Adrenal gland (tissue), 12 donors: ENCODE measurements around the gene CCDC30. TPM values are rescaled to one million over a fixed set of nuclear protein-coding genes. Genes with fewer than 3 reads are reported as not detected.

Source experiments
- DNase-seq, 7 donors: peaks; one replicate each; pipeline ENCODE4 v3.0.0-alpha.2; 2019 to 2020
- H3K27ac ChIP-seq, 5 donors: fragments of 200-600 bp; sonication (generic) in 4 of 5; 1 replicate in 3 of 5; 2 replicates in 2 of 5; pipeline versions ENCODE4 v1.5.1 to v1.8.0; 2016 to 2020; ENCODE audit warnings: mild to moderate bottlenecking in 1 of 5
- H3K27me3 ChIP-seq: fragments of 200-600 bp; 2 replicates; pipeline ENCODE4 v1.8.0; 2021
- H3K36me3 ChIP-seq, 2 donors: fragments of 200-600 bp; replicated peaks in 1 of 2; 1 replicate in 1 of 2; 2 replicates in 1 of 2; pipeline versions ENCODE4 v1.5.1 to v1.8.0; 2018 to 2022
- H3K4me1 ChIP-seq, 2 donors: fragments of 200-600 bp; replicated peaks in 1 of 2; 1 replicate in 1 of 2; 2 replicates in 1 of 2; pipeline versions ENCODE4 v1.5.1 to v1.8.0; 2018 to 2021
- H3K4me3 ChIP-seq, 4 donors: fragments of 200-600 bp; sonication (generic) in 3 of 4; one replicate each; pipeline ENCODE4 v1.5.1; 2016 to 2018
- H3K9me3 ChIP-seq, 3 donors: fragments of 200-600 bp; sonication (generic) in 1 of 3; replicated peaks in 1 of 3; 1 replicate in 2 of 3; 2 replicates in 1 of 3; pipeline versions ENCODE4 v1.5.1 to v1.8.0; 2016 to 2021
- POLR2A ChIP-seq, 2 donors: fragments of 450-650 bp; IDR thresholded peaks; one replicate each; pipeline ENCODE4 v1.6.1; 2017; ENCODE audit warnings: antibody characterized with exemption in 2 of 2, mild to moderate bottlenecking in 2 of 2, moderate library complexity in 1 of 2
- WGBS, 4 donors: extraction: QIAGEN DNeasy Blood & Tissue Kit in 2 of 4; methylation state at CpG; one replicate each; pipeline versions ENCODE4 v1.1.5 to v1.1.7; 2013 to 2017; 5-methylcytosine and 5-hydroxymethylcytosine counted together
- intact Hi-C, 2 donors: fragments of 100-400 bp; cut with DNase I; formaldehyde crosslinking; loops; one replicate each; pipeline versions ENCODE4 v1.14.1 to v1.15.0; 2022 to 2023
- polyA plus RNA-seq, 3 donors: library from polyadenylated mRNA; stranded (reverse); fragments of 200-250 nt in 2 of 3; fragments of 350-450 nt in 1 of 3; fragmentation: Illumina TruSeq in 1 of 3; extraction: RNeasy Lipid Tissue Mini Kit (QIAGEN cat#74804) in 1 of 3; gene quantifications; one replicate each; pipeline ENCODE4 v1.2.3, GENCODE V29; 2013 to 2014
- total RNA-seq, 9 donors: library from RNA; depleted of rRNA in 4 of 9; stranded (reverse); fragments of >200 nt in 4 of 9; fragments of 120-200 nt in 1 of 9; fragmentation: NEBNext Ultra II Directional in 1 of 9; extraction: Animal tissue kit (Norgen Biotek cat#: 25700) in 1 of 9; gene quantifications; one replicate each; pipeline versions ENCODE4 v1.1.0 to v1.2.4, GENCODE V29; 2013 to 2023
- TF ChIP-seq, protein P1 (sequence below), 6 experiments: fragments of 450-650 bp in 4 of 6; fragments of 200-600 bp in 2 of 6; sonication (generic) in 1 of 6; IDR thresholded peaks; 1 replicate in 5 of 6; 2 replicates in 1 of 6; pipeline versions ENCODE4 v1.5.1 to v1.8.0; 2016 to 2021; ENCODE audit warnings: antibody characterized with exemption in 6 of 6, mild to moderate bottlenecking in 2 of 6, moderate library complexity in 1 of 6
- donor health status: healthy with polysubstance abuse.
- donor health status: Bipolar disorder and iron deficiency.
- donor health status: DM: yes; HTN: yes; CAD: no.
- donor health status: DM: no; HTN: no; CAD: no.
- donor health status: DM: no; HTN: no; CAD: no.
- donor health status: DM: yes; HTN: yes; CAD: no.

Gene CCDC30
- total and polyA plus RNA-seq, 12 donors = 1.8 to 8.3 (median 4.0) TPM

DNA sequence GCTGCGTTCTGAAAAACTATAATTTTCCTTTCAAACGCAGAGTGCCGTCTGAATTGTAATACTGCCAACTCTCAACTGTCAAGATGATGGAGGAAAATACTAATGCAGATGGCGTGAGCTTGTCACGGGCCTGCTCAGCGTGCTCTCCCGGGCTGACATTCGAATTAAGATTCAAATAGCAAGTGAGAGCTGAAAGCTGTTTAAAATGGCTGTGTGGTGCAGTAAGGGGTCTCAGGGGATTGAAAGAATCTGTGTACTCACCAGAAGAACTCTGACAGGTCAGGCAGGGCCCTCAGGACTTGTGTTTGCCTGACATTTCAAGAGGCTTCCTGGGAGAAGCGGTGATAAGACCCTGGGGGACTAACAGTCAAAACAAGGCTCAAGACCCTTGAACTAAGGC is 40.3 kb upstream of the CCDC30 start:
- Histone ChIP-seq H3K27ac (no peak overlapping the region), H3K36me3 (no peaks in the 10 kb centered on the region), H3K27me3 (no peaks in the 10 kb centered on the region), H3K4me3 (no peak overlapping the region), H3K9me3 (no peaks in the 10 kb centered on the region), H3K4me1 (peaks cover 0 to 11% of the 10 kb centered on the region in 2 donors)
- no peak for TF ChIP-seq POLR2A (IDR thresholded peaks at IDR 0.05)
- TF ChIP-seq, protein P1, sequence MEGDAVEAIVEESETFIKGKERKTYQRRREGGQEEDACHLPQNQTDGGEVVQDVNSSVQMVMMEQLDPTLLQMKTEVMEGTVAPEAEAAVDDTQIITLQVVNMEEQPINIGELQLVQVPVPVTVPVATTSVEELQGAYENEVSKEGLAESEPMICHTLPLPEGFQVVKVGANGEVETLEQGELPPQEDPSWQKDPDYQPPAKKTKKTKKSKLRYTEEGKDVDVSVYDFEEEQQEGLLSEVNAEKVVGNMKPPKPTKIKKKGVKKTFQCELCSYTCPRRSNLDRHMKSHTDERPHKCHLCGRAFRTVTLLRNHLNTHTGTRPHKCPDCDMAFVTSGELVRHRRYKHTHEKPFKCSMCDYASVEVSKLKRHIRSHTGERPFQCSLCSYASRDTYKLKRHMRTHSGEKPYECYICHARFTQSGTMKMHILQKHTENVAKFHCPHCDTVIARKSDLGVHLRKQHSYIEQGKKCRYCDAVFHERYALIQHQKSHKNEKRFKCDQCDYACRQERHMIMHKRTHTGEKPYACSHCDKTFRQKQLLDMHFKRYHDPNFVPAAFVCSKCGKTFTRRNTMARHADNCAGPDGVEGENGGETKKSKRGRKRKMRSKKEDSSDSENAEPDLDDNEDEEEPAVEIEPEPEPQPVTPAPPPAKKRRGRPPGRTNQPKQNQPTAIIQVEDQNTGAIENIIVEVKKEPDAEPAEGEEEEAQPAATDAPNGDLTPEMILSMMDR (IDR thresholded peaks at IDR 0.05) = no peak
- no peak for DNase-seq
- intact Hi-C loops = no loop called here
- WGBS, 4 donors = 73 to 82% (median 77%) methylated on average over 9 of the region's 9 CpGs

- WGBS, 4 donors = 85 to 90% (median 88%) methylated on average over 3 of the region's 3 CpGs
- H3K4me3 ChIP-seq = no peak overlapping the region
- no peaks in the 10 kb centered on the region for H3K9me3 ChIP-seq
- no peak for DNase-seq
- no peaks in the 10 kb centered on the region for H3K27me3 ChIP-seq
- H3K27ac ChIP-seq = no peak overlapping the region
- H3K36me3 ChIP-seq = no peaks in the 10 kb centered on the region
- TF ChIP-seq, protein P1 (IDR thresholded peaks at IDR 0.05) = no peak
- TF ChIP-seq POLR2A (IDR thresholded peaks at IDR 0.05) = no peak
- intact Hi-C loops = no loop called here
- peaks cover 0 to 11% of the 10 kb centered on the region in 2 donors for H3K4me1 ChIP-seq
Measured at GRCh38 chr1:42423681-42424080, 39.4 kb upstream of the CCDC30 start.

DNA sequence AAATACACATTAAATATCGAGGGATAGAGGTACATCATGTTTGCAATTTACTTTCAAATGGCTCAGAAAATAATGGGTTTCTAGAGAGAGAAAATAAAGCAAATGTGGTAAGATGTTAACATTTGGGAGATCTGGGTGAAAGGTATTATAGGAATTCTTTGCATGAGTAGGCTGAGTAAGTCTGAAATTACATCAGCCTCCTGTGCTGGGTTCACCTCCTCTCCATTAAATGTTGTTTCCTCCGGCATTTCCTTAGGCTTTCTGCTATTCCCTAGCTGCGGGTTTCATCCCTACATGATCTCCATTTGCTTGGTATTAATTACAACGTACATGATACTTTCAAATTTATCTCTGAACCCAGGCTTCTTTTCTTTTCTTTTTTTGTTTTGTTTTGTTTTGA is 38.9 kb upstream of the CCDC30 start:
- intact Hi-C loops = no loop called here
- peaks cover 0 to 11% of the 10 kb centered on the region in 2 donors for H3K4me1 ChIP-seq
- no peaks in the 10 kb centered on the region for H3K27me3 ChIP-seq
- TF ChIP-seq POLR2A (IDR thresholded peaks at IDR 0.05) = no peak
- TF ChIP-seq, protein P1 (IDR thresholded peaks at IDR 0.05) = no peak
- no peaks in the 10 kb centered on the region for H3K9me3 ChIP-seq
- no peaks in the 10 kb centered on the region for H3K36me3 ChIP-seq
- no peak overlapping the region for H3K27ac ChIP-seq
- DNase-seq = no peak
- 89 to 94% (median 92%) methylated on average over 4 of the region's 4 CpGs for WGBS, 4 donors
- no peak overlapping the region for H3K4me3 ChIP-seq

DNA sequence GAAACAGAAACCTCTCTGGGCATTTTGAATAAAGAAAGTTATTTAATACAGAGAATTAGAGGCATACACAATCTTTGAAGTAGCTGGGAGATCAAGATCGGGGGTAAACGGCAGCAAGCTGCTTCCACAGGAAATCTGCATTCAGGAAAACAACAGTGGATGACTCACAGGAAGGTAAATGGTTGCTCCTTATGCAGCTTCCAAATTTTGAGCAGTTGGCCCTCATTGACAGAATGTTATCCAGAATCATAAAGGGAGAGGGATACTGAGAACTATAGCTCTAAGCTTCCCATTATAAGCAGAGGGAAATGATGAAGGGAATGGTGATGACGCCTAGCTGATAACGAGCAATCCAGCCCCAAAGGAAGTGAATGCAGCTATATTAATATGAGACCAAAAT is 35.8 kb upstream of the CCDC30 start:
- no peaks in the 10 kb centered on the region for H3K4me1 ChIP-seq
- no peaks in the 10 kb centered on the region for H3K9me3 ChIP-seq
- TF ChIP-seq POLR2A (IDR thresholded peaks at IDR 0.05) = no peak
- TF ChIP-seq, protein P1 (IDR thresholded peaks at IDR 0.05) = no peak
- WGBS, 4 donors = 76 to 93% (median 80%) methylated on average over 4 of the region's 4 CpGs
- H3K27me3 ChIP-seq = no peaks in the 10 kb centered on the region
- DNase-seq = no peak
- no peak overlapping the region for H3K27ac ChIP-seq
- H3K36me3 ChIP-seq = no peaks in the 10 kb centered on the region
- no peak overlapping the region for H3K4me3 ChIP-seq
- intact Hi-C loops = no loop called here
